ENCODE data around the gene ZNF558. TPM values are rescaled to one million over a fixed set of nuclear protein-coding genes. Genes with fewer than 3 reads are reported as not detected.

ZNF558 gene
- total RNA-seq = 14.9 TPM

- ATAC-seq = peak; percentile 97
Measured at GRCh38 chr19:8832132-8833021, at the start of gene ZNF558, which contains the start of gene MBD3L1. Gene ZNF558, minus strand, starts transcription at chr19:8832304. Its CDS starts 9,645 bp downstream, at chr19:8822659. Gene MBD3L1, plus strand, starts transcription at chr19:8832377. Its CDS starts 10,302 bp downstream, at chr19:8842679.

- ATAC-seq = no peak
Measured at GRCh38 chr19:8881512-8881911, 49.4 kb upstream of the ZNF558 start.

- ATAC-seq = no peak
Measured at GRCh38 chr19:8880868-8881488, 48.9 kb upstream of the ZNF558 start.

- no peak for ATAC-seq
Measured at GRCh38 chr19:8877854-8878705, 46.0 kb upstream of the ZNF558 start.

- no peak for ATAC-seq
Measured at GRCh38 chr19:8866344-8866743, 34.2 kb upstream of the ZNF558 start.

- no peak for ATAC-seq
Measured at GRCh38 chr19:8858260-8858659, 26.2 kb upstream of the ZNF558 start.

GRCh38 chr19:8850488-8850887 lies 18.4 kb upstream of the ZNF558 start:
- no peak for ATAC-seq

- ATAC-seq = no peak
Measured at GRCh38 chr19:8849232-8849631, 17.1 kb upstream of the ZNF558 start.

- ATAC-seq = no peak
Measured at GRCh38 chr19:8846819-8847218, 14.7 kb upstream of the ZNF558 start.

GRCh38 chr19:8840708-8841107 lies 8.6 kb upstream of the ZNF558 start:
- no peak for ATAC-seq

GRCh38 chr19:8835877-8836276 lies 3.8 kb upstream of the ZNF558 start:
- ATAC-seq = no peak

GRCh38 chr19:8835446-8835845 lies 3.3 kb upstream of the ZNF558 start:
- no peak for ATAC-seq

GRCh38 chr19:8831832-8832131 lies 322 bp downstream of the ZNF558 start:
- ATAC-seq = peak; percentile 14

GRCh38 chr19:8831373-8831772 lies 731 bp downstream of the ZNF558 start:
- no peak for ATAC-seq

GRCh38 chr19:8827277-8827676 lies 4.8 kb downstream of the ZNF558 start:
- no peak for ATAC-seq

- no peak for ATAC-seq
Measured at GRCh38 chr19:8826371-8826770, 5.7 kb downstream of the ZNF558 start.

GRCh38 chr19:8821748-8822241 lies 10.3 kb downstream of the ZNF558 start:
- no peak for ATAC-seq

- ATAC-seq = no peak
Measured at GRCh38 chr19:8820234-8820633, 11.9 kb downstream of the ZNF558 start.

GRCh38 chr19:8815780-8816179 lies 16.3 kb downstream of the ZNF558 start:
- no peak for ATAC-seq

GRCh38 chr19:8814176-8814575 lies 17.9 kb downstream of the ZNF558 start:
- ATAC-seq = no peak

- ATAC-seq = no peak
Measured at GRCh38 chr19:8811315-8812172, 20.6 kb downstream of the ZNF558 start.

GRCh38 chr19:8806661-8807060 lies 25.4 kb downstream of the ZNF558 start:
- no peak for ATAC-seq
